Activated CD8-positive, alpha-beta memory T cell treated with anti-CD3 and anti-CD28 coated beads for 24 hours (primary cell): ENCODE data around the gene AMPD2.
A peak's percentile ranks its signal among the peaks of the same experiment; 100 is the strongest.

ENCODE experiments used
- DNase-seq: peaks from one replicate; pipeline ENCODE4 v3.0.0-alpha.2; 2020

AMPD2 gene

DNA sequence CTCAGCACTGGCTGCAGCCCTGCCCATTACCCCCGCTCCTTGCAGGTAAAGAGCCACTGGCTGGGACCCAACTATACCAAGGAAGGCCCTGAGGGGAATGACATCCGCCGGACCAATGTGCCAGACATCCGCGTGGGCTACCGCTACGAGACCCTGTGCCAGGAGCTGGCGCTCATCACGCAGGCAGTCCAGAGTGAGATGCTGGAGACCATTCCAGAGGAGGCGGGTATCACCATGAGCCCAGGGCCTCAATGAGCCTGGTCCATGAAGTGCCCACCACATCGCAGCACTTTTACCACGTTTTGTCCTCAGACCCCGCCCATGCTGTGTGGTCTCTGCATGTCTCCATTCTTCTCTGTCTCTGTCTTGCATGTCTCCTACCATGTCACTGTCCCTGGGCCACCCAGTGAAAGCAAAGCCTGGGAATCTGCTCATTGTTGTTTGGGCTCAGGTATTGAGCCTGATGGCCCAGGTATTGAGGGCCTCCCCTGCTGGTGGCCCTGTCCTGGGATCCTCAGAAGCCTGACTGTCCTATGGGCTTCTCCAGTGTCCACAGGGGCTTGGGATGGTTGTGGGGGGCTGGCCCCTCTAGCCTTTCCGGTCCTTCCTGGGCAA lies 11.4 kb downstream of the AMPD2 start:
- DNase-seq: no peak

DNA sequence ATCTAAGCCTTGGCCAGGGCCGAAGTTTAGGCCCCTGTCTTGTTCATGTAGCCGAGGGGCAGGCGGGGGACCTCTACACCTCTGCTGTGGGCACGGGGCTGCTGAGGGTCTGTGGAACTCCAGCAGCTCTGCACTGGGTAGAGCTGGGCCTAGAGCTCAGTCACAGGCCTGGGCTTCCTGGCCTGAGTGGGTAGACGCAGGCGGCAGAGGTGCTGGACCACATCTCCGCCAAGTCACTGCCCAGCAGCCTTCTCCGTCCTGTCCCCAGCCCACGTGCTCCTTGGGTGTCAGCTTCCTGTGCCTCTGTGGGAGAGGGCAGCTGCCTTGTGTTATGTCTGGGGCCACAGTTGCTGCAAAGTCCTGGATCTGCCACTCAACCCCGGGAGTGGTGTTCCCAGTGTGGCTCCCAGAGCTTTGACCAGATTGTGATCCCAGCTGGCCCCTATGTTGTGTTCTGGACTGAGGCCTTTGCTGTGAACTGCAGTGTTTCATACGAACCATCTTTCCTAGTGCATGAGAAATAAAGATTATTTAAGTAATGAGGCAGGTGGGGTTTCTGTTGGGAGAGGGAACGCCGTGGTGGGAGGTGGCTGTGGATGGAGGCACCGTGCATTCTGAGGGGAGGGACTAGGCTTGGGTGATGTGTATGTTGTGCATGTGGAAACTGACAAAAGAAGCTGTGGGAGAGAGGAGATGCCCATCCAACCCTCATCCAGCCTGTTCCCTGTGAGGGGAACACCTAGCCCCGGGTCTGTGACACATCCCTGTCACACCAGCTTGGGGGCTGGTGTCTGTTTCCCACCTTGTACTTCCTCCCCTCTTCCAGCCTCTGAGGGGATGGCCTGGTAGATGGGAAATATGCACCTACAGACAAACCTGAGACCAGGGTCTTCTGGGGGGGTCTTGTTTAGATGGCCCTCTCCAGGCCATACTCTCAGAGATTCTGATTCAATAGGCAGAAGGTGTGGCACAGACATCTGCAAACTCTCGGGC lies 12.2 kb downstream of the AMPD2 start:
- DNase-seq: no peak

DNA sequence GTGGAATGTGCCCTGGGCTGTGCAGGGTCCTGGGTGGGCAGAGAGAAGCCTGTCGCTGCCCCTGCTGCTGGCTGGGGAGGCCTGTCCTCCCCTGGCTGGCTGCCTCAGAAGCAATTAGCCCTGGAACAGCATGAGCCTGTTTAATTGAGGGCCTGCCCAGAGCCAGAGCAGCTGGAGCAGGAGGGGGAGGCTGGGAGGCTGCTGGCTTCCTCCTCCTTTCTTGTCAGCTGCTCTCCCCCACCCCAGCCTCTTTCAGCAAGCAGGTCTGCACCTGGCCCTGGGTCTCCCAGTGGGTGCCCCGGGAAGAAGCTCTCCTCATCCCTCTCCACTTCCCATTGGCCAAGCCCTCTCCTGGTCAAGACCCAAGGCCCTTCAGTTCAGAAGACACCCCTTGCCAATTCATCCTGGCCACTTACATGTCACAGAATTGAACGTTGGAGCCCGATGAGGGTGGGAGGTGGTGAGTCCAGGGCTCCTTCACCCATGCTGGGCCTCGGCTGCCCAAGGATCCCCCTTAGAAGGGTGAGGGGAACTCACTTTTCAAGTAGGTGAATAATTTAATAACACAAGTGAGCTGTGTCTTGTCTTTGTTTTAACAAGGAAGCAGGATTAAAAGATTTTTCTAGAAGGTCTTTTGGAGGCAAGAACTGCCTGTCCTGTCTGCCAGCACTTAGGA lies 13.2 kb downstream of the AMPD2 start:
- no peak for DNase-seq

DNA sequence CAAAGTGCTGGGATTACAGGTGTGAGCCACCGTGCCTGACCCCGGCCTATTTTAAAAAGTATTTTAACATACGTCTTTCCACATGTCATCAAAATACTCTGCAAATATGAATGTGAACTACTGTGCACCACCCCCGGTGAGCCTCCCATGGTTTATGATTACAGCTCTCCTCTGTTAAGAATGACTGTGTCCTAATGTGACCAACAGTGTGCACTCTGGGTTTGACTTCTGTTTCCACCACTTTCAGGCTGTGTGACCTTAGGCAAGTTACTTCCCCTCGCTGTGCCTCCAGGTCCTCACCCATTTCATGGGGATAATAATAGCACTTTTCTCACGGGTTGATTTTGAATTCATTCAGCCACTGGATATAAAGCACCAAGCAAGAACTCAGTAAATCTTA lies 14.7 kb downstream of the AMPD2 start:
- DNase-seq: no peak

GRCh38 chr1:109634771-109635750 lies 15.4 kb downstream of the AMPD2 start:
- no peak for DNase-seq

- DNase-seq: no peak
Measured at GRCh38 chr1:109635862-109636200, 16.2 kb downstream of the AMPD2 start.

GRCh38 chr1:109636201-109636952 lies 16.7 kb downstream of the AMPD2 start:
- DNase-seq: no peak

- no peak for DNase-seq
Measured at GRCh38 chr1:109637446-109637845, 17.8 kb downstream of the AMPD2 start.

DNA sequence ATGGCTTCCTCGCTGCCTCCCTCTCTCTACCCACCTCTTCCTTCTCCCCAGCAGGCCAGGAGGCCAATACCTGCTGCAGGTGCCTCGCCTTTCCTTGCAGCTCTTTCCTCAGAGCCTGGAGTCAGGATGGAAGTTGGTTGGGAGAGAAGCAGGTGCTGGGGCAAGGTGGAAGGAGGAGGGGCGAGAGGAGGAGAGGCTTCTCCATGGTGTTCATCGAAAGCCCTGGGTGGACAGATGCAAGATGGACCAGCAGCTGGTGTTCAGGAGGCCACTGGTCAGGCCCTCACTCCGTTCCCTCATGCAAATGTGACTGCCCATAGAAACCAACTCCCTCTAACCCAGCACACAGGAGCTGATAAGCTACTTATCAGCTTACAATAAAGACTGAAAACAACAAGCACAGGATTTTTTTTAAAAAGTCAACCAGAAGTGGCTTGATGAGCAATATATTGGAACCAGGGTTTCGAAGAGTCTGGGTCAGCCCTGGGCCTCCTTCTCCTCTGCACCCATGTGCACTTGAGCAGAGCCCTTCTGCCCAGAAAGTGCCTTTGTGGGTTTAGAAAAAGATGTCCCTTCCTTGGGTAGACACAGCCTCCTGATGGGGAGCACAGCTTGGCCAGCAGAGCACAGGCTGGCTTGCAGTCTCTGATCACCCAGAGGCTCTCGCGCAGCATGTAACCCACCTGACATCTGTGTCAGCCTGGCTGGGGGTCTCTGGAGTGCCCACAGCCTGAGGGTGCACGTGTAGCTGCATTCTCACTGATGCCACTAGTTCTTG lies 19.6 kb downstream of the AMPD2 start:
- no peak for DNase-seq

- peak; percentile 55 for DNase-seq
Measured at GRCh38 chr1:109639841-109640184, 20.2 kb downstream of the AMPD2 start.

DNA sequence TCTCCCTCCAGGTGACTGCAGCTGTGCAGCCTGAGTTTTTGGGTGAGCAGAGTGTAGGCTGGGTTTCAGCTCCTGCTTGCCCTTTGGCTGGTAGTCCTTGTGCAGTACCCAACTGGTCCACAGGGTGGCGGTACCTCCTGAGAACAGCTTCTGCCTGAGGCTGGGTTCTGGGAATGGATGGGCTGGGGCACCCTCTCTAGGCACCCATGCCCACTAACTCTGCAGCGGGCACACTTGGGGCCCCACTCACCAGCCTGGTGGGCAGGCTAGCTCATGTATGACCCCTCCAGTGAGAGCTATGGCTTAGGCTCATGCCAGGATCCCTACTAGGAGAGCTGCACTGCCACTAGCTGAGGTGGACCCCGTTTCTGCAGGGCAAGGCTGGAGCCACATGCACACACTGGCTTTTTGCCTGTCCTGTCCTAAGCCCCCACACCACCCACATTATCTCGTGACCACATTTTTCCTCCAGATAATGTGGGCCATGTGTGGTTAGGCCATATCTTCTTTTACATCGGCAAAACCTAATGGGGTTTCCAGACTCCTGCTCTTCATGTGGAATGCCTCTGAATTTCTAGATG lies 20.7 kb downstream of the AMPD2 start:
- DNase-seq: peak; percentile 99

DNA sequence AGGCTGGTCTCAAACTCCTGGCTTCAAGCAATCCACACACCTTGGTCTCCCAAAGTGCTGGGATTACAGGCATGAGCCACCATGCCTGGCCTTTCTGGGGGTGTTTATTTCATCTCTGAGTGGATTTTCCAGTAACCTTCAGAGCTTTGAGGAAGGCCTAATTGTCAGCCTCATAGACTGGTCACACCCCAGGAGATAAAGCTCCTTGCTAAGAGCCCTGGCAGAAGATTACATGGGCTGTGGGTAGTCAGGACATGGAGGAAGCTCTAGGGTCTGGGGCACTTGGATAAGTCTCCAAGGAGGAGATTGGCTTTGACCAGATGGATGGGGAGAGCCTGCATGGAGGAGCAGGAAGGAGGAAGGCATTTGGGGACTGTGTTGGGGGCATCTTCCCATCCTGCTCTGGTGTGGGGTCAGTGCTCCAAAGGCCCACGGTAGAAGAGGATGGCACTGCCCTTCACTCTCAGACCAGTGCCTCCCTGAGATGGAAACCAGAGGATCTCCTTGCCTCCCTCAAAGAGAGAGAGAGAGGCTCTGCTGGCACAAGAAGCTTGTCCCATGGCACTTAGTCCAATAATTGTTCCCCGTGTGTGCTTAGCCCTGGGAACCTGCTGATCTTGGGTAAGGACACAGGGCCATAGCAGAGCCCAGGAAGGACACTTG lies 21.6 kb downstream of the AMPD2 start:
- peak; percentile 51 for DNase-seq

- no peak for DNase-seq
Measured at GRCh38 chr1:109641861-109642260, 22.2 kb downstream of the AMPD2 start.

- no peak for DNase-seq
Measured at GRCh38 chr1:109642626-109643025, 23.0 kb downstream of the AMPD2 start.

DNA sequence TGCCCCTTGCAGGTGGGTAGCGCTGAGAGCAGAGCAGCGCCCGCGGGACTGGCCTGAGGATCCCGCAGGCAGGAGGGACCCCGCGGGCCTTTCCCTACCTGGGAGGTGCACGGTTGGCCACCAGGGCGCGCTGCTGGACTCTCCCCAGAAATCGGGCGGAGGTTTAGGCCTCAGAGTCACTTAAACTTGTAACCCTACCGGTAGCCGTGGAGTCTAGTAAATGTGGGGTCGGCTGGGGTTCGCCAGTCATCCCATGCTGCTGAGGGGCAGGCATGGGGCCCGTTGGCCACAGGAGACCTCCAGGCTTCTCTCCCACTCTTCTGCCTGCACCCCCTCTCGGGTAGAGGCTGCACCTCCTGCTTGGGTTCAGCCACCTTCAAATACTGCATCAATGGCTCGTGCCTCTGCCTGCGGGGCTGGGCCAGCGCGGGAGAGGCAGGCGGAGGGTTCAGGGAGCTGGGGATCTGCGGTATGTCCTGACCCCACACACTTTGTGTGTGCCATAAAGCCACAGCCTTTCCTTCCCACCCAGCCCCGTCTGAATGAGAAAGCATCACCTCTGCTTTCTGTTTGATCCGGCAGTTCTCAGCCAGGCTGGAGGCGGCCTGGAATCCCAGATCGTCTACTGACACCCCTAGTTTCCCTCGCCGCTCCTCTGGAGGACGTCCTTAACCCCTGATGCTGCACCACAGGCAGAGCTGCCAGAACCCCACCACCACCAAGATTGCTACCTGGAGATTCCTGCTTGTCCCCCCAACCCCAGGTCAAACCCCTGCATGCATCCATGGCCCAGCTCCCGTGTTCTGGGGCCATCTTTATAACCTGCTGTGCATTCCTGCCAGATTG lies 24.0 kb downstream of the AMPD2 start:
- peak; percentile 96 for DNase-seq

DNA sequence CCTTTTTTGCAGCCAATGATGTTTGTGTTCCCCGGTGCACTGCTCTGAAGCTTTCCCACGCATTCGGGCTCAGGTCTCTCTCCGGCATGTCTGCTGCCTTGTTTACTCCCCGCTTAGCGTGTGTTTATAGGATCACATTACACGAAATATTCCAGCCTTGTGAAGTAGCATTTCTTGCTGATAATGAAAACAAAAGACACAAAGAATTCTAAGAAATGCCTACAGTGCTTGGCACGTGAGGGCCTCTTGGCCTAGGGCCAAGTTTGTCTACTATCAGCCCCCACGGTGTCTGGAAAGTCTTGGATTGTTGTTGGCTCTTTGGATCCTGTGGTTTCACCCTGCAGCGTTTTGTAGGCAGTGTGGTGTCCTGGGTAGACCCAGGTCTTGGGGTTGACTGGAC lies 25.0 kb downstream of the AMPD2 start:
- no peak for DNase-seq

DNA sequence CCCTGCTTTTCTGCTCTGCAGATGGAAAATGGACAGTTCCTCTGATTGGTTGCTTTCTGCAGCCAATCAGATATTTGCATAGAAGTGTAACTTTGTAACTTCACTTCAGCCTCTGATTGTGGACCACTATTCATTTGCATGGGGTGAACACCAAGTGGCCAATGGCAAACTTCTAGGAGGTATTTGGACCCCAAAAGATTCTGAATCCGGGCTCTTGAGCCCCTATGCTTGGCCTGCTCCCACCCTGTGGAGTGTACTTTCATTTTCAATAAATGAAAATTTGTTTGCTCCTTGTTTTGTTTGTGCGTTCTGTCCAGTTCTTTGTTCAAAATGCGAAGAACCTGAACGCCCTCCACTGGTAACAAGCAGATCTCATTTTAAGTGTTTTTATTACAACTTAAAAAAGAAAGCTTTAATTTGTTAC lies 29.9 kb downstream of the AMPD2 start:
- DNase-seq: no peak

- DNase-seq: no peak
Measured at GRCh38 chr1:109650609-109651008, 31.0 kb downstream of the AMPD2 start.

GRCh38 chr1:109652402-109652801 lies 32.8 kb downstream of the AMPD2 start:
- DNase-seq: no peak
